ENCODE data around the gene MRPL20. TPM values are rescaled to one million over a fixed set of nuclear protein-coding genes. Genes with fewer than 3 reads are reported as not detected.

MRPL20 gene
- total RNA-seq, 1 donor from 2014 or later, result 52.9 TPM

Other genes with a start within 250 kb of the MRPL20 start
- gene TTLL10, start 233.4 kb downstream of the MRPL20 start, total RNA-seq, result not detected
- not detected for gene TNFRSF18, start 200.7 kb downstream of the MRPL20 start, total RNA-seq
- gene TNFRSF4, start 193.1 kb downstream of the MRPL20 start, total RNA-seq, result 0.38 TPM
- 166 TPM for gene SDF4, start 175.3 kb downstream of the MRPL20 start, total RNA-seq
- gene B3GALT6, start 175.1 kb downstream of the MRPL20 start, total RNA-seq, result 9.3 TPM
- 3.5 TPM for gene C1QTNF12, start 160.6 kb downstream of the MRPL20 start, total RNA-seq
- 27.6 TPM for gene UBE2J2, start 133.4 kb downstream of the MRPL20 start, total RNA-seq
- gene SCNN1D, start 126.9 kb downstream of the MRPL20 start, total RNA-seq, result 5.7 TPM
- gene ACAP3, start 99.4 kb downstream of the MRPL20 start, total RNA-seq, result 31.9 TPM
- 8.4 TPM for gene PUSL1, start 98.7 kb downstream of the MRPL20 start, total RNA-seq
- 42.4 TPM for gene INTS11, start 82.6 kb downstream of the MRPL20 start, total RNA-seq
- gene CPTP, start 82.5 kb downstream of the MRPL20 start, total RNA-seq, result 40.0 TPM
- gene TAS1R3, start 76.0 kb downstream of the MRPL20 start, total RNA-seq, result 0.30 TPM
- 50.4 TPM for gene DVL1, start 57.9 kb downstream of the MRPL20 start, total RNA-seq
- gene MXRA8, start 48.7 kb downstream of the MRPL20 start, total RNA-seq, result 4.5 TPM
- 130 TPM for gene AURKAIP1, start 32.1 kb downstream of the MRPL20 start, total RNA-seq
- gene CCNL2, start 8.0 kb downstream of the MRPL20 start, total RNA-seq, result 127 TPM
- 1.0 TPM for gene ANKRD65, start 14.0 kb upstream of the MRPL20 start, total RNA-seq
- 91.0 TPM for gene VWA1, start 28.4 kb upstream of the MRPL20 start, total RNA-seq
- 2.9 TPM for gene ATAD3C, start 42.4 kb upstream of the MRPL20 start, total RNA-seq
- gene ATAD3B, start 64.5 kb upstream of the MRPL20 start, total RNA-seq, result 16.0 TPM
- 16.3 TPM for gene ATAD3A, start 104.9 kb upstream of the MRPL20 start, total RNA-seq
- gene TMEM240, start 133.3 kb upstream of the MRPL20 start, total RNA-seq, result 0.98 TPM
- 65.4 TPM for gene SSU72, start 167.6 kb upstream of the MRPL20 start, total RNA-seq
- gene FNDC10, start 192.8 kb upstream of the MRPL20 start, total RNA-seq, result 0.58 TPM
- gene MIB2, start 208.2 kb upstream of the MRPL20 start, total RNA-seq, result 65.1 TPM
- 1.6 TPM for gene MMP23B, start 224.9 kb upstream of the MRPL20 start, total RNA-seq